GM12892 (cell line): ENCODE measurements around the gene RTN4R.

Experiments used
- POLR2A ChIP-seq: IDR thresholded peaks from 2 replicates; pipeline ENCODE4 v1.6.1; 2011; ENCODE audit warnings: low read depth, low read length, control low read depth
- POLR2AphosphoS5 ChIP-seq: IDR thresholded peaks from 2 replicates; pipeline ENCODE4 v1.6.1; 2011; ENCODE audit warnings: low read depth, low read length, control low read depth
- TAF1 ChIP-seq: IDR thresholded peaks from 2 replicates; pipeline ENCODE4 v1.6.1; 2011; ENCODE audit warnings: low read depth, mild to moderate bottlenecking, control low read depth, low read length, borderline replicate concordance

DNA sequence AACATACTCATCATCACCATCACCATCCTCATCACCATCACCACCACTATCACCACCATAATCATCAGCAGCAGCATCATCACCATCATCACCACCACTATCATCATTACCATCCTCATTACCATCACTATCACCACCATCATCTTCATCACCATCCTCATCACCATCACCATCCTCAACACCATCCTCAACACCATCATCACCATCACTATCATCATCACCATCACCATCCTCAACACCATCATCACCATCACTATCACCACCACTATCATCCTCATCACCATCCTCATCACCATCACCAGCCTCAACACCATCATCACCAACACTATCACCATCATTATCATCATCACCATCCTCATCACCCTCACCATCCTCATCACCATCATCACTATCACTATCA lies 16.6 kb downstream of the RTN4R start:
- TF ChIP-seq POLR2A (no peak), POLR2AphosphoS5 (no peak), TAF1 (no peak)
